Measurements from ENCODE around the gene TBX10.
"Not testable (repeated sequence)": the region's sequence is repeated elsewhere in the genome, so short reads cannot be mapped to it uniquely, and the experiment has no call there.

The TBX10 gene

GRCh38 chr11:67604815-67605214, 34.7 kb downstream of the TBX10 start:
- H3F3A ChIP-seq (ENCODE audit: control insufficient read depth, insufficient read depth) = peaks cover 8% of the 10 kb centered on the region
- H3K4me2 ChIP-seq (ENCODE audit: low read length) = no peak overlapping the region
- H4K20me1 ChIP-seq (ENCODE audit: control insufficient read depth, insufficient read depth, low read depth, low read length) = no peaks in the 10 kb centered on the region
- peaks cover 16% of the 10 kb centered on the region for H3K36me3 ChIP-seq (ENCODE audit: control insufficient read depth, low read length)
- H3K27me3 ChIP-seq (ENCODE audit: control insufficient read depth, low read length) = no peaks in the 10 kb centered on the region
- H3K9me2 ChIP-seq (replicated peaks; ENCODE audit: control insufficient read depth, low read length) = no peaks in the 10 kb centered on the region
- H3K27ac ChIP-seq (ENCODE audit: low read depth, low read length) = no peak overlapping the region
- H3K4me3 ChIP-seq (ENCODE audit: low read length) = no peak overlapping the region
- no peak for TF ChIP-seq CTCF (IDR thresholded peaks at IDR 0.05; ENCODE audit: low read depth, low read length, poor library complexity, severe bottlenecking)
- TF ChIP-seq EZH2phosphoT487 (IDR thresholded peaks at IDR 0.05; ENCODE audit: borderline replicate concordance, low read length) = no peak
- peaks cover 43% of the 10 kb centered on the region for H3K4me1 ChIP-seq (ENCODE audit: control insufficient read depth, low read length)
- peaks cover 25% of the 10 kb centered on the region for H3K79me2 ChIP-seq (ENCODE audit: control insufficient read depth, low read length)
- H3K9me3 ChIP-seq (ENCODE audit: control insufficient read depth, insufficient read depth, low read length) = no peaks in the 10 kb centered on the region

- H3K4me3 ChIP-seq (ENCODE audit: low read length); H4K20me1 ChIP-seq (ENCODE audit: control insufficient read depth, insufficient read depth, low read depth, low read length); H3K4me2 ChIP-seq (ENCODE audit: low read length); H3K9me2 ChIP-seq (replicated peaks; ENCODE audit: control insufficient read depth, low read length); H3K27ac ChIP-seq (ENCODE audit: low read depth, low read length); H3F3A ChIP-seq (ENCODE audit: control insufficient read depth, insufficient read depth); H3K9me3 ChIP-seq (ENCODE audit: control insufficient read depth, insufficient read depth, low read length); H3K27me3 ChIP-seq (ENCODE audit: control insufficient read depth, low read length): not testable (repeated sequence)
- Histone ChIP-seq H3K4me1 (ENCODE audit: control insufficient read depth, low read length) (peaks cover 50% of the 10 kb centered on the region), H3K79me2 (ENCODE audit: control insufficient read depth, low read length) (peaks cover 24% of the 10 kb centered on the region), H3K36me3 (ENCODE audit: control insufficient read depth, low read length) (peaks cover 11% of the 10 kb centered on the region)
Measured at GRCh38 chr11:67604119-67604518, 35.4 kb downstream of the TBX10 start.

GRCh38 chr11:67601098-67601497, 38.5 kb downstream of the TBX10 start:
- Histone ChIP-seq H4K20me1 (ENCODE audit: control insufficient read depth, insufficient read depth, low read depth, low read length) (no peaks in the 10 kb centered on the region), H3K27ac (ENCODE audit: low read depth, low read length) (peak overlapping the region; percentile 71), H3K4me1 (ENCODE audit: control insufficient read depth, low read length) (peaks cover 34% of the 10 kb centered on the region), H3K79me2 (ENCODE audit: control insufficient read depth, low read length) (no peaks in the 10 kb centered on the region), H3K4me3 (ENCODE audit: low read length) (peak overlapping the region; percentile 67), H3F3A (ENCODE audit: control insufficient read depth, insufficient read depth) (peaks cover 9% of the 10 kb centered on the region), H3K4me2 (ENCODE audit: low read length) (peak overlapping the region; percentile 80), H3K27me3 (ENCODE audit: control insufficient read depth, low read length) (no peaks in the 10 kb centered on the region), H3K9me2 (replicated peaks; ENCODE audit: control insufficient read depth, low read length) (no peaks in the 10 kb centered on the region), H3K9me3 (ENCODE audit: control insufficient read depth, insufficient read depth, low read length) (no peaks in the 10 kb centered on the region), H3K36me3 (ENCODE audit: control insufficient read depth, low read length) (no peaks in the 10 kb centered on the region)
- TF ChIP-seq EZH2phosphoT487 (IDR thresholded peaks at IDR 0.05; ENCODE audit: borderline replicate concordance, low read length) = no peak
- no peak for TF ChIP-seq CTCF (IDR thresholded peaks at IDR 0.05; ENCODE audit: low read depth, low read length, poor library complexity, severe bottlenecking)

GRCh38 chr11:67600324-67601029, 39.1 kb downstream of the TBX10 start:
- Histone ChIP-seq H3F3A (ENCODE audit: control insufficient read depth, insufficient read depth) (peaks cover 9% of the 10 kb centered on the region), H3K36me3 (ENCODE audit: control insufficient read depth, low read length) (no peaks in the 10 kb centered on the region), H4K20me1 (ENCODE audit: control insufficient read depth, insufficient read depth, low read depth, low read length) (no peaks in the 10 kb centered on the region), H3K9me2 (replicated peaks; ENCODE audit: control insufficient read depth, low read length) (no peaks in the 10 kb centered on the region), H3K4me2 (ENCODE audit: low read length) (peak overlapping the region; percentile 80), H3K4me3 (ENCODE audit: low read length) (peak overlapping the region; percentile 67), H3K9me3 (ENCODE audit: control insufficient read depth, insufficient read depth, low read length) (no peaks in the 10 kb centered on the region), H3K4me1 (ENCODE audit: control insufficient read depth, low read length) (peaks cover 30% of the 10 kb centered on the region), H3K79me2 (ENCODE audit: control insufficient read depth, low read length) (no peaks in the 10 kb centered on the region), H3K27me3 (ENCODE audit: control insufficient read depth, low read length) (no peaks in the 10 kb centered on the region), H3K27ac (ENCODE audit: low read depth, low read length) (peak overlapping the region; percentile 71)
- TF ChIP-seq CTCF (IDR thresholded peaks at IDR 0.05; ENCODE audit: low read depth, low read length, poor library complexity, severe bottlenecking) (no peak), EZH2phosphoT487 (IDR thresholded peaks at IDR 0.05; ENCODE audit: borderline replicate concordance, low read length) (no peak)
